GM12873 (cell line): ENCODE measurements around the gene NEK5.
A peak's percentile ranks its signal among the peaks of the same experiment; 100 is the strongest.

Source experiments
- CTCF ChIP-seq: IDR thresholded peaks from 2 replicates; pipeline ENCODE4 v1.5.1; 2012; ENCODE audit warnings: low read depth, mild to moderate bottlenecking, moderate library complexity, low read length, control low read depth; ENCODE audit not compliant: insufficient read depth; ENCODE audit errors: missing control alignments

Gene NEK5

GRCh38 chr13:52002361-52002760 lies 126.5 kb downstream of the NEK5 start:
- no peak for TF ChIP-seq CTCF

GRCh38 chr13:52001120-52001731 lies 127.6 kb downstream of the NEK5 start:
- TF ChIP-seq CTCF = peak; percentile 75

- TF ChIP-seq CTCF = no peak
Measured at GRCh38 chr13:51999921-52000320, 129.0 kb downstream of the NEK5 start.

GRCh38 chr13:51999510-51999911 lies 129.4 kb downstream of the NEK5 start:
- no peak for TF ChIP-seq CTCF

GRCh38 chr13:51998723-51999509 lies 130.0 kb downstream of the NEK5 start:
- TF ChIP-seq CTCF = no peak

- TF ChIP-seq CTCF = no peak
Measured at GRCh38 chr13:51997641-51998330, 131.1 kb downstream of the NEK5 start.

- no peak for TF ChIP-seq CTCF
Measured at GRCh38 chr13:51997186-51997585, 131.7 kb downstream of the NEK5 start.
